OCI-LY7 (cell line): Measurements from ENCODE around the gene BRCA2.

Experiments used
- EZH2phosphoT487 ChIP-seq: fragments of 200-600 bp; sonication (generic); IDR thresholded peaks from 2 replicates; pipeline ENCODE4 v1.6.1; 2018; ENCODE audit warnings: low read depth, borderline replicate concordance, mild to moderate bottlenecking, mixed run types, antibody characterized with exemption, low read length, moderate library complexity, mixed read lengths
- TF ChIP-seq, protein P1 (sequence below): fragments of 200-600 bp; sonication (generic); conservative IDR thresholded peaks from 2 replicates; pipeline ENCODE4 v1.5.1; 2014; ENCODE audit warnings: mild to moderate bottlenecking, antibody characterized with exemption, low read length, moderate library complexity, mixed read lengths

DNA sequence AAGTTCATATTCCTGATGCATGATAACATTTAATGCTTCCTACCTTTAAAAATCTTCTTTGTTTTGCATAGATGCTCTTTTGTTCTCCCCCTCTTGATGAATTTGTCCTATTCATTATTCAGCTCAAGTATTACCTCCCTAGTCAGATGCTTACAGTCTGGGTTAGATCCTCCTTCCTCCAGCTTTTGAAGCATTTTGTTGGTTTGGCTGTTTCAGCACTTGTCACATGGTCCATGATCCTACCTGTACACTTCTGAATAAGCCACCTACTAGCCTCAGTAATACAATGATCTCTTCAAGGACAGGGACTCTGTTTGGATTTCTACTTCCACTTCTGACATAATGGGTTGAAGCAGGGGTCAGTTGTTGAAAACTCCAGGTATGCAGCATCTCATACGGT is 75.2 kb downstream of the BRCA2 start:
- TF ChIP-seq, protein P1, sequence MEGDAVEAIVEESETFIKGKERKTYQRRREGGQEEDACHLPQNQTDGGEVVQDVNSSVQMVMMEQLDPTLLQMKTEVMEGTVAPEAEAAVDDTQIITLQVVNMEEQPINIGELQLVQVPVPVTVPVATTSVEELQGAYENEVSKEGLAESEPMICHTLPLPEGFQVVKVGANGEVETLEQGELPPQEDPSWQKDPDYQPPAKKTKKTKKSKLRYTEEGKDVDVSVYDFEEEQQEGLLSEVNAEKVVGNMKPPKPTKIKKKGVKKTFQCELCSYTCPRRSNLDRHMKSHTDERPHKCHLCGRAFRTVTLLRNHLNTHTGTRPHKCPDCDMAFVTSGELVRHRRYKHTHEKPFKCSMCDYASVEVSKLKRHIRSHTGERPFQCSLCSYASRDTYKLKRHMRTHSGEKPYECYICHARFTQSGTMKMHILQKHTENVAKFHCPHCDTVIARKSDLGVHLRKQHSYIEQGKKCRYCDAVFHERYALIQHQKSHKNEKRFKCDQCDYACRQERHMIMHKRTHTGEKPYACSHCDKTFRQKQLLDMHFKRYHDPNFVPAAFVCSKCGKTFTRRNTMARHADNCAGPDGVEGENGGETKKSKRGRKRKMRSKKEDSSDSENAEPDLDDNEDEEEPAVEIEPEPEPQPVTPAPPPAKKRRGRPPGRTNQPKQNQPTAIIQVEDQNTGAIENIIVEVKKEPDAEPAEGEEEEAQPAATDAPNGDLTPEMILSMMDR, result no peak
- no peak for TF ChIP-seq EZH2phosphoT487
